ENCODE results near the gene ZBTB20.

Gene ZBTB20

DNA sequence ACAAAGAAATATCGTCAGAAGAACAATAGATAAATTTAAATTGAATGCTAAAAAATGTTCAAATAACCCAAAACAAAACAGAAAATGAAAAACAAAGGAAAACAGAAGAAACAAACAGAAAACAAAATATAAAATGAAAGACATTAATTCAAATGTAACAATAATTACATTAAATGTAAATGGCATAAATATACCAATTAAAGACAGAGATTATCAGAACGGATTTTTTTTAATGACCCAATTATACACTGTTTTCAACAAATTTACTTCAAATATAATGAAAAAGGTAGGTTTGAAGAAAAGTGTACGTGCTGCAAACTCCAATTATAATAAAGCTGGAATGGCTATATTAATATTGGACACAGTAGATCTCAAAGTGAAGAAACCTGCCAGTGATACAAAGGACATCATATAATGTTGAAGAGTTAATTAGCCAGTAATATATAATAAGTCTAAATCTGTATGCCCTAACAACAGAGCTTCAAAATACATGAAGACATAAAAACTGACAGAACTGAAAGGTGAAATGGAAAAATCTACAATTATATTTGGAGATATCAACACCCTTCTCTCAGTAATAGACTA, 193.8 kb downstream of the ZBTB20 start:
- no peak for TF ChIP-seq CTCF (IDR thresholded peaks at IDR 0.05; ENCODE audit: low read depth, low read length)
- H3K27me3 ChIP-seq = no peaks in the 10 kb centered on the region
- H3K4me1 ChIP-seq = no peaks in the 10 kb centered on the region
- H3K9me3 ChIP-seq = no peaks in the 10 kb centered on the region
- H3K36me3 ChIP-seq = no peaks in the 10 kb centered on the region
- DNase-seq = no peak
- no peak overlapping the region for H3K4me3 ChIP-seq (ENCODE audit: low read depth, low read length)

GRCh38 chr3:114942773-114943172, 204.3 kb downstream of the ZBTB20 start:
- Histone ChIP-seq H3K4me3 (ENCODE audit: low read depth, low read length) (no peak overlapping the region), H3K27me3 (no peaks in the 10 kb centered on the region), H3K4me1 (no peaks in the 10 kb centered on the region), H3K9me3 (no peaks in the 10 kb centered on the region), H3K36me3 (no peaks in the 10 kb centered on the region)
- DNase-seq = no peak
- no peak for TF ChIP-seq CTCF (IDR thresholded peaks at IDR 0.05; ENCODE audit: low read depth, low read length)

- Histone ChIP-seq H3K27me3 (no peaks in the 10 kb centered on the region), H3K36me3 (no peaks in the 10 kb centered on the region), H3K4me3 (ENCODE audit: low read depth, low read length) (no peak overlapping the region), H3K9me3 (no peaks in the 10 kb centered on the region), H3K4me1 (no peaks in the 10 kb centered on the region)
- DNase-seq = no peak
- no peak for TF ChIP-seq CTCF (IDR thresholded peaks at IDR 0.05; ENCODE audit: low read depth, low read length)
Observed at GRCh38 chr3:114941626-114942309, 205.3 kb downstream of the ZBTB20 start.

DNA sequence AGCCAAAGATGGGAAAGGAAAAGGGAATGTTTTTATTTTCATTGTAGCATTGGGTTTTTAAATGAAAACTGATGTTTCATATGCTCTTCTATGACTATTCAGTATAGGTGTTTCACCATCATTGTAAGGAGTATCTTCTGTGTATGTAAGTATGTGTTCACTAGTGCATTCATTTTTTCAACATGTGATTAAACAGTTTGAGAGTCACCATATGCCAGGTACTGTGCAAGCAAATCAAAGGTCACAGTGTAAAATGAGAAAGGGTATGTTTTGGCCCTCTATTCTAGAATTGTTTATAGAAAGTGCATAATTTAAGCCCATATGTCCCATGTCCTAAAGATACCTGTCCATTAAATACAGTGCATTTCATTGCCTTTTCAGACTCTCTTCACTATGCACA, 207.2 kb downstream of the ZBTB20 start:
- no peaks in the 10 kb centered on the region for H3K36me3 ChIP-seq
- DNase-seq = no peak
- no peaks in the 10 kb centered on the region for H3K9me3 ChIP-seq
- TF ChIP-seq CTCF (IDR thresholded peaks at IDR 0.05; ENCODE audit: low read depth, low read length) = no peak
- H3K4me3 ChIP-seq (ENCODE audit: low read depth, low read length) = no peak overlapping the region
- H3K4me1 ChIP-seq = no peaks in the 10 kb centered on the region
- H3K27me3 ChIP-seq = no peaks in the 10 kb centered on the region

DNA sequence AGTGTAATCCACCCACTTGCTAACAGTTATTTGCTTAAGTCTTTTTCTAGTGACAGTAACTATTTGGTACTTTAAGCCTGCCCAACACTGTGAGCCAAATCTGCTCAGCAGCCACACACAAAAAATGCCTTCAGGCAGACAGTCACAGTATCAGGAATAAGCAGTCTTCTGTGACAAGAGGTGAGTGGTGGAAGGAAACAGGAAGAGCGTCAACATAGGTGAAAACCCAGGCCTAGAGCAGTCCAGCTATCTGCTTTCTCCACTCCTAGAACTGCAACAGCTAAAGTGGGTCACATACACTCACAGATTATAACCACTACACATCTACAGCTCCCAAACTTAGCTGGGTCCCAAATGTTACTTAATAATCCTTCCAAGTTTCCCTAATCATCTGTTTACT, 213.7 kb downstream of the ZBTB20 start:
- TF ChIP-seq CTCF (IDR thresholded peaks at IDR 0.05; ENCODE audit: low read depth, low read length) = no peak
- no peaks in the 10 kb centered on the region for H3K4me1 ChIP-seq
- H3K36me3 ChIP-seq = no peaks in the 10 kb centered on the region
- H3K27me3 ChIP-seq = no peaks in the 10 kb centered on the region
- H3K9me3 ChIP-seq = no peaks in the 10 kb centered on the region
- H3K4me3 ChIP-seq (ENCODE audit: low read depth, low read length) = no peak overlapping the region
- DNase-seq = no peak

DNA sequence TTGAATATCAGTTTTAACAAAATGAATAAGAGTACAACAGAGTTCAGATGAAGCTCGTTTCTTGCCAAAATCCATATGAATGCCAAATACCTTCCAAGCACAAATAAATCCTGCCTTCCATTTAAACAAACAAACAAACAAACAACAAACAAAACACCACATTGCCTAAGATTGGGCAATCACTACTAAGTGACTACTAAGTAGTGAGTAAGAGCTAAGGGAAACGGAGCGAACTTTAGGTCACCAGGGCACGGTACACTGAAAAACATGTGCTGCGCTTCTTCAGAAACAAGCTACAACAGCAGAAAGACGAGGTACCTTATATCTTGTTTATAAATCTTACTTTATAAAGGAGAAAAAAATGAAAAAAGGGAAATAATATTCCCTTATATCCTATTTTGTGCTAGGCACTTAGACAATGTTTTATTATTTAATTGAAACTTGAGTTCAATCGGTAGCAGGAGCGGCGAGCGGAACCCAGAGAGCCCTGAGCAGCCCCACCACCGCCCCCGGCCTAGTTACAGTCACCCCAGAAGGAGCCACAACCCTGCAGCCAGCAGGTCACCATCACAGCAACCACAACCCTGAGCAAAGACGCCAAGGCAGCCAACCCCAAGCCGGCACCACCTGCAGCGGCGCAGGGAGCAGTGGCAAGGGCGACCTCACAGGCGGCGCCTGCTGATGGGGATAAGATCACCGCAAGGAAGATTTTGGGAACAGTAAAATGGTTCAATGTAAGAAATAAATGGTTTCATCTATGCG, 216.9 kb downstream of the ZBTB20 start:
- H3K9me3 ChIP-seq = no peaks in the 10 kb centered on the region
- TF ChIP-seq CTCF (IDR thresholded peaks at IDR 0.05; ENCODE audit: low read depth, low read length) = no peak
- H3K27me3 ChIP-seq = no peaks in the 10 kb centered on the region
- no peaks in the 10 kb centered on the region for H3K36me3 ChIP-seq
- no peak overlapping the region for H3K4me3 ChIP-seq (ENCODE audit: low read depth, low read length)
- DNase-seq = no peak
- no peaks in the 10 kb centered on the region for H3K4me1 ChIP-seq
